Ascending aorta (tissue), 2 donors: ENCODE data around the gene TLE2. TPM values are rescaled to one million over a fixed set of nuclear protein-coding genes. Genes with fewer than 3 reads are reported as not detected.

Experiments
- DNase-seq, 2 donors: peaks; one replicate each; pipeline ENCODE4 v3.0.0-alpha.2; 2019; ENCODE audit warnings: low spot score in 2 of 2
- H3K27ac ChIP-seq, 2 donors: fragments of 200-600 bp; sonication (generic); one replicate each; pipeline ENCODE4 v1.5.1; 2016 to 2017; ENCODE audit warnings: mild to moderate bottlenecking in 1 of 2
- H3K27me3 ChIP-seq: fragments of 200-600 bp; sonication (generic); one replicate; pipeline ENCODE4 v1.5.1; 2017
- H3K36me3 ChIP-seq, 2 donors: fragments of 200-600 bp; sonication (generic); one replicate each; pipeline ENCODE4 v1.5.1; 2016
- H3K4me1 ChIP-seq, 2 donors: fragments of 200-600 bp; sonication (generic); one replicate each; pipeline ENCODE4 v1.5.1; 2016 to 2017; ENCODE audit warnings: mild to moderate bottlenecking in 1 of 2
- H3K4me3 ChIP-seq, 2 donors: fragments of 200-600 bp; sonication (generic); one replicate each; pipeline ENCODE4 v1.5.1; 2016 to 2017; ENCODE audit warnings: mild to moderate bottlenecking in 1 of 2
- H3K9me3 ChIP-seq, 2 donors: fragments of 200-600 bp; sonication (generic); one replicate each; pipeline ENCODE4 v1.5.1; 2016
- CTCF ChIP-seq, 3 experiments: fragments of 200-600 bp in 2 of 3; fragments of 450-650 bp in 1 of 3; sonication (generic) in 2 of 3; IDR thresholded peaks; one replicate each; pipeline ENCODE4 v1.5.1; 2016 to 2019; ENCODE audit warnings: antibody characterized with exemption in 3 of 3, mild to moderate bottlenecking in 1 of 3, moderate library complexity in 1 of 3
- intact Hi-C: fragments of 100-400 bp; cut with DNase I; formaldehyde crosslinking; loops from one replicate; pipeline ENCODE4 v1.15.1; 2023
- total RNA-seq: library from RNA; depleted of rRNA; stranded (reverse); fragments of >200 nt; gene quantifications from one replicate; pipeline ENCODE4 v1.1.0, GENCODE V29; 2016

The TLE2 gene
- total RNA-seq, 1 donor from 2014 or later, result 86.3 TPM

DNA sequence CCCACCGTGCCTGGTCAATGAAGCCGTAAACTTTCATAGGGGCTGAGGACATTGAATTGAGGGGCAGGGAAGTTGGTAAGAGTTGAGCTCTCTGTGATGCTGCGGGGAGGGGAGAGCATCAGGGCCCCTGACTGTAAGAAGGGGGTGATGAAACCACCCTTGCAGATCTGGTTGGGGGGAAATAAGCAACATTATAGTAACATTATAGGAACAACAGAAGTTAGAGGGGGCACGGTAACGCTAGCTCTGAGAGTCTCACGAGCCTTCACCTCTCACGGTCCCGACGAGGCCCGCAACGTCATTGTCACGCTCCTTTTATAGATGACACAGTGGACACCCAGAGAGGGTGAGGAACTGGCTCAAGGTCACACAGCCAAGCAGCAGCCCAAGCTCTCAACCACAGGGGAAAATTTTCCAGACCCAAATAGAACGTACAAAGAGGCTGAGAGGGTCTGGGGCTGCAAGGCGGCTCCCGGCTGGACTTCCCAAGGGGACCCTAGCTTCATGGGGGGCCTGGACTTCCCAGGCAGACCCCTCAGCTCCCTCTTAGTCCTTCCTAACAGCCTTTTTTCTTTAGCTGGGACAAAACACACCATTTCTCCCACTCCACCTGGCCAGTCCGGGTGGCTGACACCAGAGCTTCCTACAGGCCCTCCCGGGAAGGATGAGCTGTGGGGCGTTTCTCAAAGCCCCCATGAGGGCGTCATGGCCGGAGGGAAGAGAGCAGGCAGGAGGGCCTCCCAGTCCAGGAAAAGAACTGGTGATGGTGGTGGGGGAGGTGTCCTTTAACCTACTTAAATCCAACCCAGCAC lies 29.1 kb upstream of the TLE2 start:
- no peaks in the 10 kb centered on the region for H3K9me3 ChIP-seq
- intact Hi-C loops, result no loop called here
- peak overlapping the region; percentile 70 to 75 for H3K27ac ChIP-seq
- no peak for TF ChIP-seq CTCF (IDR thresholded peaks at IDR 0.05)
- no peaks in the 10 kb centered on the region for H3K27me3 ChIP-seq
- peaks cover 13 to 18% of the 10 kb centered on the region in 2 donors for H3K4me1 ChIP-seq
- peak overlapping the region; percentile 25 to 28 for H3K4me3 ChIP-seq
- peaks cover 34 to 59% of the 10 kb centered on the region in 2 donors for H3K36me3 ChIP-seq
- no peak for DNase-seq

- no peaks in the 10 kb centered on the region for H3K9me3 ChIP-seq
- H3K36me3 ChIP-seq, result peaks cover 37 to 62% of the 10 kb centered on the region in 2 donors
- H3K4me3 ChIP-seq, result peak overlapping the region; percentile 25 to 28
- TF ChIP-seq CTCF (IDR thresholded peaks at IDR 0.05), result peak in 1 of 3 experiments; percentile 6
- intact Hi-C loops, result loop anchor here (1.0 to 2.0 kb wide), 2 partner anchors 22 to 80 kb away; partner anchors contain the start of gene TLE6
- no peaks in the 10 kb centered on the region for H3K27me3 ChIP-seq
- peaks cover 9 to 14% of the 10 kb centered on the region in 2 donors for H3K4me1 ChIP-seq
- DNase-seq, result peak; percentile 21 to 92
- peak overlapping the region; percentile 70 to 75 for H3K27ac ChIP-seq
Observed at GRCh38 chr19:3057275-3057714, 28.2 kb upstream of the TLE2 start.

- TF ChIP-seq CTCF (IDR thresholded peaks at IDR 0.05), result no peak
- peaks cover 9 to 14% of the 10 kb centered on the region in 2 donors for H3K4me1 ChIP-seq
- peak overlapping the region; percentile 70 to 75 for H3K27ac ChIP-seq
- DNase-seq, result no peak
- no peaks in the 10 kb centered on the region for H3K9me3 ChIP-seq
- peaks cover 37 to 62% of the 10 kb centered on the region in 2 donors for H3K36me3 ChIP-seq
- no peak overlapping the region for H3K4me3 ChIP-seq
- intact Hi-C loops, result loop anchor here (1.0 to 2.0 kb wide), 2 partner anchors 21 to 80 kb away; partner anchors contain the start of gene TLE6
- no peaks in the 10 kb centered on the region for H3K27me3 ChIP-seq
Observed at GRCh38 chr19:3056417-3057088, 27.5 kb upstream of the TLE2 start.

DNA sequence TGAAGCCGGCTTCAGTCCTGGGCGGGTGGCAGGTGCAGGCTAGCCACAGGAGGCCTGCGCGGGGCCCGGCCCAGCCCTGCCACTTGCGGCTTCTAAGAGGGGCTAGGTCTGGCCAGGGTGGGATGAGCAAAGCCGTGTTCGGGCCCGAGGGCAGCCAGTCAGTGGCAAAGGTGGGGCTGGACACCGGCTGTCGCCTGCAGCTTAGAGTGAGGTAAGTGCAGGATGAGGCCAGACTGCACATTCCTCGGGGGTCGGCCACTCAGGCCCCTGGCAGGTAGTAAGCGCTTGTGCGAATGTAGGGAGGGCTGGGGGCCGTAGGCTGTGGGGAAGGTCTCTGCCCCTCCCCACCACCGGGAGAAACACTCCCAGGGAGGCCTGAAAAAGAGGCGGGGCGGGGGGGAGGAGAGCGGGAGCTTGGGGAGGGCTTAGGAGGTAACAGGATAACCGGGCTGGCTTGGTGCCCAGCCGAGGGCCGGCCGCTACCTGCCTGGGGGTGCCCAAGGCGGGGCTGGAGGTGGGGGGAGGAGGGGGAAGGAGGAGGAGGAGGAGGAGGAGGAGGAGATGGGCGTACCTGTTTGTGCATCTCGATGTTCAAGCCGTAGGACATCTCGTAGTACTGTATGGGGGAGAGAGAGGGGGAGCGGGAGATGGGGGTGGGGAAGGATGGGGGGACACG lies 26.8 kb upstream of the TLE2 start:
- no peak overlapping the region for H3K4me3 ChIP-seq
- H3K27ac ChIP-seq, result peak overlapping the region in 1 of 2 donors; percentile 70
- DNase-seq, result no peak
- no peaks in the 10 kb centered on the region for H3K9me3 ChIP-seq
- H3K4me1 ChIP-seq, result peaks cover 7 to 14% of the 10 kb centered on the region in 2 donors
- intact Hi-C loops, result loop anchor here (2.0 kb wide), 1 partner anchor 79 kb away; the partner anchor contains the start of gene TLE6
- H3K27me3 ChIP-seq, result no peaks in the 10 kb centered on the region
- peaks cover 37 to 62% of the 10 kb centered on the region in 2 donors for H3K36me3 ChIP-seq
- no peak for TF ChIP-seq CTCF (IDR thresholded peaks at IDR 0.05)

DNA sequence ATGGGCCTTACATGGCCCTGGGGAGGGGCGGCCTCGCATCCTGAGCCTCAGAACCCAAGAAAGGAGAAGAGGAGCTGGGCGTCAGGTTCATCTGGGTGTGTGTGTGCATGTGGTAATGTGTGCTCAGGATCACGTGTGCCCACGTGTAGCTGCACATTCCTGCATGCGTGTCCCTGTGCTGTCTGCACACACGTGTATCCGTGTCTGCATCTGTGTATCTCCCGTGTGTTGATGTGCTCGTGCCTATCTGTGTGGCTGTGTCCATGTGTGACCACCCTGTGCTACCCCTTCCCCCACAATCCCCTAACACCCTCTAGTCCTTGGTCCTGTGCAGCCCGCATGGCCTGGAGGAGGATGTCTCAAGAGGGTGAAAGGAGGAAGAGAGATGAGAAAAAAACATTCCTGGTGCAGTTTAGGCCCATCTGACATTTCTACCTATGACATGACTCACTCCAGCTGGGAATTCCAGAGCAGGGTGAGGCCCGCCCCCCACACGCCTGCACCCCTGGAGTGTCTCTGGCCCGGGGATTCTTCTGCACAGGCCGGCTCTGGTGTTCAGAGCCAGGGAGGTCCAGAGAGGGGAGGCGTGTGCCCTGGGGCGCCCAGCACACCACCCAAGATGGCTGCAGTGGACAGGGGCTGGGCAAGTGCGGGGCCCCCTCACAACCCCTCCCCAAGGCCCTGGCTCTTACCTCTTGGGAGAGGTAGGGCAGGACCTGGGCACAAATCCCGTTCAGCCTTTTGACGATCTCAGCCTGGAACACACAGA lies 26.1 kb upstream of the TLE2 start:
- peaks cover 3 to 11% of the 10 kb centered on the region in 2 donors for H3K4me1 ChIP-seq
- intact Hi-C loops, result no loop called here
- H3K27me3 ChIP-seq, result no peaks in the 10 kb centered on the region
- no peak overlapping the region for H3K4me3 ChIP-seq
- peaks cover 37 to 62% of the 10 kb centered on the region in 2 donors for H3K36me3 ChIP-seq
- DNase-seq, result no peak
- no peaks in the 10 kb centered on the region for H3K9me3 ChIP-seq
- no peak overlapping the region for H3K27ac ChIP-seq
- TF ChIP-seq CTCF (IDR thresholded peaks at IDR 0.05), result no peak
